ENCODE data around the gene TMBIM4. TPM values are rescaled to one million over a fixed set of nuclear protein-coding genes. Genes with fewer than 3 reads are reported as not detected.

Gene TMBIM4
- total RNA-seq, 1 donor from 2014 or later = 35.1 TPM

DNA sequence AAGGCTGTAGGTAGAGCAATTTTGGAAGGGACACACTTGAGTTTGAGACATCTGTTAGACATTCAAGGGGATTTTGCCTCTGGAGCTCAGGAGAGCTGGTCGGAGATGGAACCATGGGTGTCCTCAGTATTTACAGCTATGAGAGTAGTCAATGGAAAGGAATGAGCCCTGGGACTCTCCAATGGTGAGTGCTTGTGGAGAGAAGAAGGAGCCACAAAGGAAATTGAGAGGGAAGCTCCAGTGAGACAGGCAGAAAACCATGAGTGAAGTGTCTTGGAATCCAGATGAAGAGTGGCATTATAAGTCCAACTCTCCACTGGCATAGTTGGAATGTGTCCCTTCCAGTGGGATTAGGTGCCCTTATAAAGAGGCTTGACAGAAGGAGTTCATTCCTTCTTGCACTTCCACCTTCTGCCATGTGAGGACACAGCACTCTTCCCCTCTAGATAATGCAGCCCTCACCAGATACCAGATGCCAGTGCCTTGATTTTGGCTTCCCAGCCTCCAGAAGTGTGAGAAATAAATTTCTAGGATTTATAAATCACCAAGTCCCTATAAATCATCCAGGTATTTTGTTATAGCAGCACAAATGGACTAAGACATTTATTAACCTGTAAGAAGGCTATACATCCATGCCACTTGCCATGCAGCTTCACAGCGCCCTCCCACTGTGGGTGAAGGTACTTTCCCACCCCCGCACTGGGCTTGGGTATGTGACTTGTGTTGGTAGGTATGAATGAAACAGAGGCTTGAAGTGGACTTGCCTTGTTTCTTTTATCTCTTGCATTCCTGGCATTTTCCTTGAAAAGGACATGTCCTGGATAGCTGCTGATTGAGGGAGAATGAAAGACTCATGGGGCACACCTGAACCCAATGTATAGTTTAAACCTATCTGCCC is 66.5 kb downstream of the TMBIM4 start:
- no peak for FAIRE-seq
- no peak for DNase-seq (ENCODE audit: low spot score in 2 of 2)

GRCh38 chr12:66092559-66093269 is 77.1 kb downstream of the TMBIM4 start:
- DNase-seq (ENCODE audit: low spot score in 2 of 2) (no peak), FAIRE-seq (no peak)

- DNase-seq (ENCODE audit: low spot score in 2 of 2) (no peak), FAIRE-seq (no peak)
Observed at GRCh38 chr12:66090157-66090556, 79.6 kb downstream of the TMBIM4 start.

- FAIRE-seq = no peak
Observed at GRCh38 chr12:66087365-66087943, 82.3 kb downstream of the TMBIM4 start.

GRCh38 chr12:66085998-66086397 is 83.8 kb downstream of the TMBIM4 start:
- no peak for FAIRE-seq
- no peak for DNase-seq (ENCODE audit: low spot score in 2 of 2)

More at GRCh38 chr12:66087365-66087943, 82.3 kb downstream of the TMBIM4 start:
- peak in 1 of 2 donors; percentile 30 for DNase-seq (ENCODE audit: low spot score in 2 of 2)

Other genes with a start within 250 kb of the TMBIM4 start
- gene LLPH, start 39.2 kb downstream of the TMBIM4 start, total RNA-seq = 10.2 TPM
- gene IRAK3, start 19.2 kb upstream of the TMBIM4 start, total RNA-seq = 4.1 TPM
- gene HELB, start 132.5 kb upstream of the TMBIM4 start, total RNA-seq = 3.3 TPM

Data from frontal cortex (tissue), 4 donors.